Liver (tissue), 9 donors: Measurements from ENCODE around the gene SMIM44. TPM values are rescaled to one million over a fixed set of nuclear protein-coding genes. Genes with fewer than 3 reads are reported as not detected.

Experiments used
- DNase-seq: peaks from one replicate; pipeline ENCODE4 v3.0.0-alpha.2; 2017; ENCODE audit warnings: low spot score
- H3K27ac ChIP-seq, 2 donors: one replicate each; pipeline ENCODE4 v1.7.0; 2013; ENCODE audit warnings: inconsistent platforms in 2 of 2, low read length in 2 of 2, control low read depth in 1 of 2, low read depth in 1 of 2, mild to moderate bottlenecking in 1 of 2
- H3K27me3 ChIP-seq, 4 donors: one replicate each; pipeline versions ENCODE4 v1.6.1 to v1.7.0; 2013; ENCODE audit warnings: low read length in 3 of 4, inconsistent platforms in 1 of 4, mild to moderate bottlenecking in 1 of 4, moderate library complexity in 1 of 4; ENCODE audit not compliant: control insufficient read depth in 4 of 4, insufficient read depth in 4 of 4
- H3K36me3 ChIP-seq, 4 donors: one replicate each; pipeline versions ENCODE4 v1.6.1 to v1.7.0; 2013; ENCODE audit warnings: low read length in 3 of 4, mild to moderate bottlenecking in 3 of 4, low read depth in 1 of 4, moderate library complexity in 1 of 4; ENCODE audit not compliant: control insufficient read depth in 4 of 4, insufficient read depth in 3 of 4
- H3K4me1 ChIP-seq, 4 donors: one replicate each; pipeline versions ENCODE4 v1.6.1 to v1.7.0; 2013; ENCODE audit warnings: low read length in 3 of 4, mild to moderate bottlenecking in 3 of 4, moderate library complexity in 1 of 4; ENCODE audit not compliant: control insufficient read depth in 4 of 4, insufficient read depth in 4 of 4
- H3K4me3 ChIP-seq, 3 donors: one replicate each; pipeline versions ENCODE4 v1.6.1 to v1.7.0; 2013; ENCODE audit warnings: low read length in 3 of 3, control low read depth in 1 of 3, low read depth in 1 of 3, mild to moderate bottlenecking in 1 of 3
- H3K9ac ChIP-seq, 2 donors: one replicate each; pipeline ENCODE4 v1.7.0; 2013; ENCODE audit warnings: low read length in 2 of 2, mild to moderate bottlenecking in 2 of 2, moderate library complexity in 2 of 2, control low read depth in 1 of 2, low read depth in 1 of 2
- H3K9me3 ChIP-seq, 4 donors: one replicate each; pipeline versions ENCODE4 v1.6.1 to v1.7.0; 2013; ENCODE audit warnings: low read length in 3 of 4; ENCODE audit not compliant: control insufficient read depth in 4 of 4
- ATF3 ChIP-seq: IDR thresholded peaks from 2 replicates; pipeline ENCODE4 v1.6.1; 2016; ENCODE audit warnings: antibody characterized with exemption
- CTCF ChIP-seq: fragments of 150-350 bp; IDR thresholded peaks from 2 replicates; pipeline ENCODE4 v1.5.1; 2017; ENCODE audit warnings: improper control_type of control experiment, low read depth, low read length; ENCODE audit not compliant: missing input control
- EGR1 ChIP-seq, 2 donors: IDR thresholded peaks; 2 replicates each; pipeline ENCODE4 v1.6.1; 2016 to 2018; ENCODE audit warnings: antibody characterized with exemption in 2 of 2, low read depth in 2 of 2
- FOXA1 ChIP-seq: IDR thresholded peaks from 2 replicates; pipeline ENCODE4 v1.6.1; 2016; ENCODE audit warnings: antibody characterized with exemption
- FOXA2 ChIP-seq: IDR thresholded peaks from 2 replicates; pipeline ENCODE4 v1.6.1; 2016; ENCODE audit warnings: antibody characterized with exemption
- GABPA ChIP-seq, 2 donors: IDR thresholded peaks in 1 of 2; conservative IDR thresholded peaks in 1 of 2; 2 replicates each; pipeline ENCODE4 v1.6.1; 2016; ENCODE audit warnings: antibody characterized with exemption in 2 of 2, mild to moderate bottlenecking in 1 of 2, moderate library complexity in 1 of 2
- HNF4A ChIP-seq, 2 donors: conservative IDR thresholded peaks; 2 replicates each; pipeline ENCODE4 v1.6.1; 2016; ENCODE audit warnings: antibody characterized with exemption in 2 of 2, mild to moderate bottlenecking in 2 of 2
- HNF4G ChIP-seq: IDR thresholded peaks from 2 replicates; pipeline ENCODE4 v1.6.1; 2016; ENCODE audit warnings: antibody characterized with exemption
- MAX ChIP-seq: IDR thresholded peaks from 2 replicates; pipeline ENCODE4 v1.6.1; 2016; ENCODE audit warnings: antibody characterized with exemption
- NR2F2 ChIP-seq: IDR thresholded peaks from 2 replicates; pipeline ENCODE4 v1.6.1; 2016; ENCODE audit warnings: antibody characterized with exemption
- RAD21 ChIP-seq, 2 donors: IDR thresholded peaks; 2 replicates each; pipeline ENCODE4 v1.6.1; 2016; ENCODE audit warnings: antibody characterized with exemption in 2 of 2, mild to moderate bottlenecking in 2 of 2
- REST ChIP-seq: IDR thresholded peaks from 2 replicates; pipeline ENCODE4 v1.6.1; 2016; ENCODE audit warnings: antibody characterized with exemption, mild to moderate bottlenecking
- RXRA ChIP-seq, 2 donors: IDR thresholded peaks; 2 replicates each; pipeline ENCODE4 v1.6.1; 2017 to 2018; ENCODE audit warnings: antibody characterized with exemption in 2 of 2, mild to moderate bottlenecking in 1 of 2
- SP1 ChIP-seq: IDR thresholded peaks from 2 replicates; pipeline ENCODE4 v1.6.1; 2018; ENCODE audit warnings: antibody characterized with exemption, mild to moderate bottlenecking
- TAF1 ChIP-seq: conservative IDR thresholded peaks from 2 replicates; pipeline ENCODE4 v1.6.1; 2016; ENCODE audit warnings: antibody characterized with exemption, mild to moderate bottlenecking
- YY1 ChIP-seq: IDR thresholded peaks from 2 replicates; pipeline ENCODE4 v1.6.1; 2016; ENCODE audit warnings: antibody characterized with exemption, mild to moderate bottlenecking
- ZBTB33 ChIP-seq: IDR thresholded peaks from 2 replicates; pipeline ENCODE4 v1.6.1; 2016; ENCODE audit warnings: antibody characterized with exemption
- WGBS: extraction: QIAGEN DNeasy Blood & Tissue Kit; methylation state at CpG from one replicate; pipeline ENCODE4 v1.1.7; 2013; 5-methylcytosine and 5-hydroxymethylcytosine counted together
- polyA plus RNA-seq, 2 donors: library from polyadenylated mRNA; stranded (reverse) in 1 of 2; unstranded in 1 of 2; fragments of 200-250 nt in 1 of 2; fragments of >200 nt in 1 of 2; fragmentation: Nextera tagmentation in 1 of 2; extraction: Ambion mirVana in 1 of 2; gene quantifications; one replicate each; pipeline versions ENCODE4 v1.2.1 to v1.2.3, GENCODE V29; 2013 to 2015
- total RNA-seq, 2 donors: library from RNA; depleted of rRNA; stranded (reverse); fragments of >200 nt; gene quantifications; one replicate each; pipeline ENCODE4 v1.2.3, GENCODE V29; 2014
- donor health status: healthy.
- donor health status: healthy.
- donor health status: healthy.
- donor health status: healthy.
- donor health status: healthy.

The SMIM44 gene
- total and polyA plus RNA-seq, 4 donors, result not detected

- Histone ChIP-seq H3K36me3 (peaks cover 16 to 62% (median 28%) of the 10 kb centered on the region in 4 donors), H3K27me3 (no peaks in the 10 kb centered on the region), H3K27ac (no peak overlapping the region), H3K9ac (no peak overlapping the region), H3K4me3 (no peak overlapping the region), H3K9me3 (no peaks in the 10 kb centered on the region), H3K4me1 (peaks cover 0 to 12% (median 7%) of the 10 kb centered on the region in 4 donors)
- no peak for TF ChIP-seq EGR1 (IDR thresholded peaks at IDR 0.05; ENCODE audit: low read depth in 2 of 2)
- TF ChIP-seq FOXA1, result no peak
- TF ChIP-seq REST, result no peak
- TF ChIP-seq CTCF, result no peak
- WGBS, result 98% methylated on average over 14 of the region's 14 CpGs
- no peak for DNase-seq
Observed at GRCh38 chr19:3528080-3528479, 44.8 kb upstream of the SMIM44 start.

- Histone ChIP-seq H3K27me3 (no peaks in the 10 kb centered on the region), H3K27ac (no peak overlapping the region), H3K4me1 (peaks cover 0 to 12% (median 8%) of the 10 kb centered on the region in 4 donors), H3K9me3 (no peaks in the 10 kb centered on the region), H3K9ac (no peak overlapping the region), H3K36me3 (peaks cover 16 to 55% (median 26%) of the 10 kb centered on the region in 4 donors), H3K4me3 (no peak overlapping the region)
- WGBS, result 96% methylated on average over 21 of the region's 21 CpGs
- DNase-seq, result no peak
- TF ChIP-seq HNF4A (conservative IDR thresholded peaks at IDR 0.05) (no peak), FOXA1 (no peak), ZBTB33 (no peak), REST (no peak), RAD21 (IDR thresholded peaks at IDR 0.05) (no peak), NR2F2 (no peak), ATF3 (no peak), TAF1 (no peak), EGR1 (IDR thresholded peaks at IDR 0.05; ENCODE audit: low read depth in 2 of 2) (no peak), MAX (no peak), YY1 (no peak), FOXA2 (no peak), CTCF (no peak), GABPA (IDR thresholded peaks at IDR 0.05 in 1 of 2, conservative IDR thresholded peaks at IDR 0.05 in 1 of 2) (no peak), RXRA (IDR thresholded peaks at IDR 0.05) (no peak), SP1 (no peak), HNF4G (no peak)
Observed at GRCh38 chr19:3527238-3527910, 44.1 kb upstream of the SMIM44 start.
